HepG2 (cell line): ENCODE results near the gene TUT4. TPM values are rescaled to one million over a fixed set of nuclear protein-coding genes. Genes with fewer than 3 reads are reported as not detected.
A peak's percentile ranks its signal among the peaks of the same experiment; 100 is the strongest.

Source experiments
- ARNTL ChIP-seq: sonication (generic); formaldehyde crosslinking; IDR thresholded peaks from 2 replicates; pipeline ENCODE4 v1.4.0; 2020; ENCODE audit warnings: mild to moderate bottlenecking, missing genetic modification reagents
- ATM ChIP-seq: fragments of 450-650 bp; IDR thresholded peaks from 2 replicates; pipeline ENCODE4 v1.7.1; 2017; ENCODE audit warnings: mild to moderate bottlenecking, borderline replicate concordance
- BCL3 ChIP-seq: sonication (generic); formaldehyde crosslinking; IDR thresholded peaks from 2 replicates; pipeline ENCODE4 v1.5.1; 2020; ENCODE audit warnings: mild to moderate bottlenecking, missing genetic modification reagents, moderate library complexity
- FOXO1 ChIP-seq: sonication (generic); formaldehyde crosslinking; IDR thresholded peaks from 2 replicates; pipeline ENCODE4 v1.4.0; 2020; ENCODE audit warnings: missing genetic modification reagents
- KLF16 ChIP-seq, 2 experiments: sonication (generic) in 1 of 2; formaldehyde crosslinking in 1 of 2; IDR thresholded peaks; 2 replicates each; pipeline versions ENCODE4 v1.6.1 to v1.8.0; 2016 to 2023; ENCODE audit warnings: missing genetic modification reagents in 2 of 2, missing compliant biosample characterization in 1 of 2
- NFYC ChIP-seq: IDR thresholded peaks from 2 replicates; pipeline ENCODE4 v1.6.1; 2016; ENCODE audit warnings: missing genetic modification reagents, missing compliant biosample characterization
- RNF2 ChIP-seq: fragments of 450-650 bp; conservative IDR thresholded peaks from 2 replicates; pipeline ENCODE4 v1.6.1; 2016; ENCODE audit warnings: low read depth
- RXRB ChIP-seq: IDR thresholded peaks from 2 replicates; pipeline ENCODE4 v1.6.1; 2016; ENCODE audit warnings: borderline replicate concordance, missing genetic modification reagents, missing compliant biosample characterization
- SIN3A ChIP-seq: IDR thresholded peaks from 2 replicates; pipeline ENCODE4 v1.6.1; 2011; ENCODE audit warnings: low read depth, mild to moderate bottlenecking, control low read depth, low read length, borderline replicate concordance
- TCF12 ChIP-seq, 2 experiments: fragments of 450-650 bp in 1 of 2; sonication (generic) in 1 of 2; formaldehyde crosslinking in 1 of 2; IDR thresholded peaks; 2 replicates each; pipeline versions ENCODE4 v1.6.1 to v1.8.0; 2017 to 2022; ENCODE audit warnings: antibody characterized with exemption in 1 of 2, mild to moderate bottlenecking in 1 of 2, missing genetic modification reagents in 1 of 2, moderate library complexity in 1 of 2
- TEAD2 ChIP-seq: sonication (generic); formaldehyde crosslinking; IDR thresholded peaks from 2 replicates; pipeline ENCODE4 v1.9.0; 2021; ENCODE audit warnings: missing genetic modification reagents
- TIGD3 ChIP-seq: sonication (generic); formaldehyde crosslinking; IDR thresholded peaks from 2 replicates; pipeline ENCODE4 v1.5.1; 2020; ENCODE audit warnings: mild to moderate bottlenecking, missing genetic modification reagents, borderline replicate concordance
- TOE1 ChIP-seq: sonication (generic); formaldehyde crosslinking; IDR thresholded peaks from 2 replicates; pipeline ENCODE4 v1.4.0; 2020; ENCODE audit warnings: mild to moderate bottlenecking, missing genetic modification reagents
- YEATS4 ChIP-seq: sonication (generic); formaldehyde crosslinking; IDR thresholded peaks from 2 replicates; pipeline ENCODE4 v1.4.0; 2020; ENCODE audit warnings: missing genetic modification reagents, borderline replicate concordance
- ZNF143 ChIP-seq: sonication (generic); formaldehyde crosslinking; IDR thresholded peaks from 2 replicates; pipeline ENCODE4 v1.4.0; 2020; ENCODE audit warnings: missing genetic modification reagents
- ZNF3 ChIP-seq: IDR thresholded peaks from 2 replicates; pipeline ENCODE4 v1.7.0; 2017; ENCODE audit warnings: inconsistent platforms
- ZNF510 ChIP-seq: sonication (generic); formaldehyde crosslinking; IDR thresholded peaks from 2 replicates; pipeline ENCODE4 v1.4.0; 2020; ENCODE audit warnings: low read depth, mild to moderate bottlenecking, missing genetic modification reagents
- ZNF670 ChIP-seq: sonication (generic); formaldehyde crosslinking; IDR thresholded peaks from 2 replicates; pipeline ENCODE4 v1.8.0; 2022; ENCODE audit warnings: mild to moderate bottlenecking, missing genetic modification reagents, borderline replicate concordance
- ZSCAN9 ChIP-seq: IDR thresholded peaks from 2 replicates; pipeline ENCODE4 v1.6.1; 2016; ENCODE audit warnings: borderline replicate concordance
- ZUFSP ChIP-seq: sonication (generic); formaldehyde crosslinking; IDR thresholded peaks from 2 replicates; pipeline ENCODE4 v1.9.0; 2021; ENCODE audit warnings: missing genetic modification reagents, mild to moderate bottlenecking, borderline replicate concordance
- polyA plus RNA-seq, 8 experiments: library from polyadenylated mRNA; depleted of rRNA in 3 of 8; stranded (reverse) in 7 of 8; unstranded in 1 of 8; fragments of >200 nt; fragmentation: Illumina TruSeq in 4 of 8; extraction: Trizol in 4 of 8; gene quantifications; 2 replicates each; pipeline versions ENCODE4 v1.2.1 to v1.2.3, GENCODE V29; 2011 to 2016; ENCODE audit warnings: low read depth in 4 of 8, missing spikeins in 1 of 8, mixed read lengths in 1 of 8; ENCODE audit not compliant: insufficient read depth in 1 of 8
- total RNA-seq, 5 experiments: library from RNA; depleted of rRNA; stranded (reverse); fragments of >200 nt; fragmentation: Illumina TruSeq; extraction: Trizol; gene quantifications; 2 replicates each; pipeline ENCODE4 v1.2.3, GENCODE V29; 2016; ENCODE audit warnings: low read depth in 1 of 5
- TF ChIP-seq, protein P1 (sequence below), 2 experiments: fragments of 450-650 bp in 1 of 2; sonication (generic) in 1 of 2; formaldehyde crosslinking; IDR thresholded peaks; 2 replicates each; pipeline versions ENCODE4 v1.5.0 to v1.8.0; 2020 to 2022; ENCODE audit warnings: mild to moderate bottlenecking in 1 of 2, missing genetic modification reagents in 1 of 2
- TF ChIP-seq, protein P2 (sequence below): sonication (generic); formaldehyde crosslinking; IDR thresholded peaks from 2 replicates; pipeline ENCODE4 v1.5.0; 2020; ENCODE audit warnings: mild to moderate bottlenecking, missing genetic modification reagents, moderate library complexity

TUT4 gene
- total and polyA plus RNA-seq, 2 of the 13 experiments (the other 11 are each of a cell fraction or from before 2014, with no cell fraction given): 44.7 to 53.5 TPM

- TF ChIP-seq YEATS4 (CRISPR knock-in tag): peak; percentile 84
- TF ChIP-seq, protein P1, sequence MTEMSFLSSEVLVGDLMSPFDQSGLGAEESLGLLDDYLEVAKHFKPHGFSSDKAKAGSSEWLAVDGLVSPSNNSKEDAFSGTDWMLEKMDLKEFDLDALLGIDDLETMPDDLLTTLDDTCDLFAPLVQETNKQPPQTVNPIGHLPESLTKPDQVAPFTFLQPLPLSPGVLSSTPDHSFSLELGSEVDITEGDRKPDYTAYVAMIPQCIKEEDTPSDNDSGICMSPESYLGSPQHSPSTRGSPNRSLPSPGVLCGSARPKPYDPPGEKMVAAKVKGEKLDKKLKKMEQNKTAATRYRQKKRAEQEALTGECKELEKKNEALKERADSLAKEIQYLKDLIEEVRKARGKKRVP (CRISPR knock-in tag; IDR thresholded peaks at IDR 0.05): peak in 1 of 2 experiments; percentile 43; a peak in 1 of 4 replicates
- TF ChIP-seq TEAD2 (CRISPR knock-in tag): no peak
- peak; percentile 82 for TF ChIP-seq RXRB (CRISPR knock-in tag)
- TF ChIP-seq ARNTL (CRISPR knock-in tag): no peak; the same call in 1 of the 2 replicates
- TF ChIP-seq TIGD3 (CRISPR knock-in tag): no peak; the same call in 1 of the 2 replicates
- TF ChIP-seq TOE1 (CRISPR knock-in tag): no peak
- TF ChIP-seq ZNF143: no peak
- TF ChIP-seq TCF12 (IDR thresholded peaks at IDR 0.05): no peak
- TF ChIP-seq TCF12 (CRISPR knock-in tag; IDR thresholded peaks at IDR 0.05): no peak
- no peak for TF ChIP-seq ATM
- TF ChIP-seq ZNF670: no peak
- no peak for TF ChIP-seq ZNF3 (CRISPR knock-in tag)
- TF ChIP-seq NFYC (CRISPR knock-in tag): peak; percentile 73
- peak; percentile 15; the same call in 1 of the 2 replicates for TF ChIP-seq FOXO1 (CRISPR knock-in tag)
- peak; percentile 96 for TF ChIP-seq SIN3A
- no peak; the same call in 1 of the 2 replicates for TF ChIP-seq RNF2
- TF ChIP-seq, protein P2, sequence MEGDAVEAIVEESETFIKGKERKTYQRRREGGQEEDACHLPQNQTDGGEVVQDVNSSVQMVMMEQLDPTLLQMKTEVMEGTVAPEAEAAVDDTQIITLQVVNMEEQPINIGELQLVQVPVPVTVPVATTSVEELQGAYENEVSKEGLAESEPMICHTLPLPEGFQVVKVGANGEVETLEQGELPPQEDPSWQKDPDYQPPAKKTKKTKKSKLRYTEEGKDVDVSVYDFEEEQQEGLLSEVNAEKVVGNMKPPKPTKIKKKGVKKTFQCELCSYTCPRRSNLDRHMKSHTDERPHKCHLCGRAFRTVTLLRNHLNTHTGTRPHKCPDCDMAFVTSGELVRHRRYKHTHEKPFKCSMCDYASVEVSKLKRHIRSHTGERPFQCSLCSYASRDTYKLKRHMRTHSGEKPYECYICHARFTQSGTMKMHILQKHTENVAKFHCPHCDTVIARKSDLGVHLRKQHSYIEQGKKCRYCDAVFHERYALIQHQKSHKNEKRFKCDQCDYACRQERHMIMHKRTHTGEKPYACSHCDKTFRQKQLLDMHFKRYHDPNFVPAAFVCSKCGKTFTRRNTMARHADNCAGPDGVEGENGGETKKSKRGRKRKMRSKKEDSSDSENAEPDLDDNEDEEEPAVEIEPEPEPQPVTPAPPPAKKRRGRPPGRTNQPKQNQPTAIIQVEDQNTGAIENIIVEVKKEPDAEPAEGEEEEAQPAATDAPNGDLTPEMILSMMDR (CRISPR knock-in tag): peak; percentile 60
- no peak for TF ChIP-seq ZSCAN9 (CRISPR knock-in tag)
- TF ChIP-seq ZUFSP (CRISPR knock-in tag): no peak
- TF ChIP-seq KLF16 (CRISPR knock-in tag; IDR thresholded peaks at IDR 0.05): peak in 1 of 2 experiments; percentile 62; a peak in 1 of 4 replicates
- TF ChIP-seq BCL3: no peak
- no peak for TF ChIP-seq ZNF510 (CRISPR knock-in tag)
Observed at GRCh38 chr1:52404116-52404974, 148.5 kb downstream of the TUT4 start, which contains the start of the genes ORC1 and PRPF38A (continued).
